A673 (cell line): Measurements from ENCODE around the gene DPYSL5. TPM values are rescaled to one million over a fixed set of nuclear protein-coding genes. Genes with fewer than 3 reads are reported as not detected.

ENCODE experiments used
- BruUV-seq: library from RNA; stranded (reverse); fragments of 400-500 nt; replicated peaks from 2 replicates; lab custom pipeline; 2021; lab: Mats Ljungman, UMichigan
- CTCF ChIA-PET: fragments of 300-600 bp; sonication (Branson Sonifier 250); formaldehyde crosslinking; loops from one replicate; lab custom pipeline; 2022; ENCODE audit warnings: antibody characterized with exemption; lab: Charles Lee
- POLR2A ChIA-PET: fragments of 300-600 bp; sonication (Branson Sonifier 250); formaldehyde crosslinking; loops from one replicate; lab custom pipeline; 2022; ENCODE audit warnings: antibody characterized with exemption; ENCODE audit not compliant: low non-redundant PET; lab: Charles Lee
- DNase-seq: peaks from one replicate; pipeline ENCODE4 v3.0.0-alpha.2; 2015; ENCODE audit warnings: low spot score
- H3K27ac ChIP-seq: fragments of 200-600 bp; sonication (generic); 2 replicates; pipeline ENCODE4 v1.5.1; 2016; ENCODE audit warnings: mixed run types, low read depth, mild to moderate bottlenecking, mixed read lengths, antibody characterized with exemption, low read length; ENCODE audit not compliant: poor library complexity, severe bottlenecking
- H3K27me3 ChIP-seq: fragments of 200-600 bp; sonication (generic); replicated peaks from 2 replicates; pipeline ENCODE4 v1.6.1; 2017; ENCODE audit warnings: mixed run types, low read depth, mild to moderate bottlenecking, mixed read lengths, antibody characterized with exemption, low read length; ENCODE audit not compliant: insufficient read depth, poor library complexity
- H3K36me3 ChIP-seq: fragments of 200-600 bp; sonication (generic); 2 replicates; pipeline ENCODE4 v1.6.1; 2016; ENCODE audit warnings: mixed run types, mild to moderate bottlenecking, mixed read lengths, antibody characterized with exemption, low read length; ENCODE audit not compliant: insufficient read depth, poor library complexity, severe bottlenecking
- H3K4me1 ChIP-seq: fragments of 200-600 bp; sonication (generic); 2 replicates; pipeline ENCODE4 v1.6.1; 2017; ENCODE audit warnings: mixed run types, mild to moderate bottlenecking, mixed read lengths, antibody characterized with exemption, low read length; ENCODE audit not compliant: insufficient read depth, poor library complexity, severe bottlenecking
- H3K4me3 ChIP-seq: fragments of 200-600 bp; sonication (generic); 2 replicates; pipeline ENCODE4 v1.5.1; 2016; ENCODE audit warnings: low read depth, mixed run types, mild to moderate bottlenecking, mixed read lengths, low read length; ENCODE audit not compliant: poor library complexity, severe bottlenecking
- H3K9me3 ChIP-seq: fragments of 200-600 bp; sonication (generic); 2 replicates; pipeline ENCODE4 v1.6.1; 2016; ENCODE audit warnings: mixed run types, low read depth, mild to moderate bottlenecking, mixed read lengths, antibody characterized with exemption, low read length; ENCODE audit not compliant: poor library complexity, severe bottlenecking
- EZH2 ChIP-seq: fragments of 200-600 bp; sonication (generic); IDR thresholded peaks from 2 replicates; pipeline ENCODE4 v1.6.1; 2017; ENCODE audit warnings: borderline replicate concordance, low read depth, mild to moderate bottlenecking, mixed read lengths, antibody characterized with exemption, low read length; ENCODE audit not compliant: poor library complexity, severe bottlenecking
- intact Hi-C: fragments of 100-400 bp; cut with micrococcal nuclease; formaldehyde crosslinking; loops from one replicate; pipeline ENCODE4 v1.10.0; 2022; ENCODE audit not compliant: unreplicated experiment
- total RNA-seq: library from RNA; stranded (reverse); gene quantifications from 2 replicates; pipeline ENCODE4 v1.2.3, GENCODE V29; 2021
- TF ChIP-seq, protein P1 (sequence below): fragments of 300-800, 200-600 bp; sonication (generic); conservative IDR thresholded peaks from 2 replicates; pipeline ENCODE4 v1.5.1; 2017; ENCODE audit warnings: low read depth, mild to moderate bottlenecking, antibody characterized with exemption, low read length, moderate library complexity, mixed read lengths

The DPYSL5 gene
- total RNA-seq, 1 experiment from 2014 or later: 110 TPM

GRCh38 chr2:26853751-26854150, 5.8 kb downstream of the DPYSL5 start:
- intact Hi-C loops: no loop called here
- no peaks in the 10 kb centered on the region for H3K9me3 ChIP-seq
- H3K27me3 ChIP-seq: no peaks in the 10 kb centered on the region
- TF ChIP-seq, protein P1, sequence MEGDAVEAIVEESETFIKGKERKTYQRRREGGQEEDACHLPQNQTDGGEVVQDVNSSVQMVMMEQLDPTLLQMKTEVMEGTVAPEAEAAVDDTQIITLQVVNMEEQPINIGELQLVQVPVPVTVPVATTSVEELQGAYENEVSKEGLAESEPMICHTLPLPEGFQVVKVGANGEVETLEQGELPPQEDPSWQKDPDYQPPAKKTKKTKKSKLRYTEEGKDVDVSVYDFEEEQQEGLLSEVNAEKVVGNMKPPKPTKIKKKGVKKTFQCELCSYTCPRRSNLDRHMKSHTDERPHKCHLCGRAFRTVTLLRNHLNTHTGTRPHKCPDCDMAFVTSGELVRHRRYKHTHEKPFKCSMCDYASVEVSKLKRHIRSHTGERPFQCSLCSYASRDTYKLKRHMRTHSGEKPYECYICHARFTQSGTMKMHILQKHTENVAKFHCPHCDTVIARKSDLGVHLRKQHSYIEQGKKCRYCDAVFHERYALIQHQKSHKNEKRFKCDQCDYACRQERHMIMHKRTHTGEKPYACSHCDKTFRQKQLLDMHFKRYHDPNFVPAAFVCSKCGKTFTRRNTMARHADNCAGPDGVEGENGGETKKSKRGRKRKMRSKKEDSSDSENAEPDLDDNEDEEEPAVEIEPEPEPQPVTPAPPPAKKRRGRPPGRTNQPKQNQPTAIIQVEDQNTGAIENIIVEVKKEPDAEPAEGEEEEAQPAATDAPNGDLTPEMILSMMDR: no peak
- TF ChIP-seq EZH2: no peak
- no TSS peak for BruUV-seq
- no peak overlapping the region for H3K27ac ChIP-seq
- H3K4me1 ChIP-seq: peaks cover 33% of the 10 kb centered on the region
- POLR2A ChIA-PET: no interaction called here
- no peak for DNase-seq
- H3K4me3 ChIP-seq: no peak overlapping the region
- H3K36me3 ChIP-seq: no peaks in the 10 kb centered on the region
- CTCF ChIA-PET: no interaction called here

DNA sequence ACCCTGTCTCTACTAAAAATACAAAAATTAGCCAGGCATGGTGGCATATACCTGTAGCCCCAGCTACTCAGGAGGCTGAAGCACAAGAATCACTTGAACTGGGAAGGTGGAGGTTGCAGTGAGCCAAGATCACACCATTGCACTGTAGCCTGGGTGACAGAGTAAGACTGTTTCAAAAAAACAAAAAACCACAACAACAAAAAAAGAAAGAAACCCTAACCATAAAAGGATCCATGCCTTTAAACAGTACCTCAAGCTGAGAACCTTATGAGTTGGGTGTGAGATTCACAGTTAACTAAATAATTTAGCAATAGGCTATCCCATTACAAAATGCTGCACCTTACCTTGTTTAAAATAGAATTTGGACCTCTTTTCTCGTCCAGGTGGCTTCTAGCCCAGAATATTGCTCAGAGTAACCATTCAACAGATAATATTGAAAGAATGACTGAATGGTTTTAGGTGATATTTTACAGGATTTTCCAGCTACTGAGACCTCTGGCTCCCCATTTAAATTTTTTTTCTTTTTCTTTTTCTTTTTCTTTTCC, 6.4 kb downstream of the DPYSL5 start:
- intact Hi-C loops: no loop called here
- no peak for TF ChIP-seq EZH2
- TF ChIP-seq, protein P1: no peak
- H3K9me3 ChIP-seq: no peaks in the 10 kb centered on the region
- no peak overlapping the region for H3K4me3 ChIP-seq
- H3K27me3 ChIP-seq: no peaks in the 10 kb centered on the region
- CTCF ChIA-PET: no interaction called here
- peaks cover 33% of the 10 kb centered on the region for H3K4me1 ChIP-seq
- H3K36me3 ChIP-seq: no peaks in the 10 kb centered on the region
- no peak overlapping the region for H3K27ac ChIP-seq
- no peak for DNase-seq
- POLR2A ChIA-PET: no interaction called here
- no TSS peak for BruUV-seq

- Histone ChIP-seq H3K4me3 (no peak overlapping the region), H3K27ac (no peak overlapping the region), H3K27me3 (no peaks in the 10 kb centered on the region), H3K4me1 (peaks cover 22% of the 10 kb centered on the region), H3K36me3 (peaks cover 6% of the 10 kb centered on the region), H3K9me3 (no peaks in the 10 kb centered on the region)
- BruUV-seq: no TSS peak
- ChIA-PET CTCF (interaction anchor here (0.5 kb wide), 1 partner anchor 161 kb away, joined by 3 read pairs; no protein-coding TSS in a partner anchor), POLR2A (no interaction called here)
- intact Hi-C loops: no loop called here
- no peak for DNase-seq
- TF ChIP-seq EZH2: no peak
- TF ChIP-seq, protein P1: no peak
Measured at GRCh38 chr2:26855466-26855865, 7.5 kb downstream of the DPYSL5 start.
